Measurements from ENCODE around the gene LIPC.

Gene LIPC

DNA sequence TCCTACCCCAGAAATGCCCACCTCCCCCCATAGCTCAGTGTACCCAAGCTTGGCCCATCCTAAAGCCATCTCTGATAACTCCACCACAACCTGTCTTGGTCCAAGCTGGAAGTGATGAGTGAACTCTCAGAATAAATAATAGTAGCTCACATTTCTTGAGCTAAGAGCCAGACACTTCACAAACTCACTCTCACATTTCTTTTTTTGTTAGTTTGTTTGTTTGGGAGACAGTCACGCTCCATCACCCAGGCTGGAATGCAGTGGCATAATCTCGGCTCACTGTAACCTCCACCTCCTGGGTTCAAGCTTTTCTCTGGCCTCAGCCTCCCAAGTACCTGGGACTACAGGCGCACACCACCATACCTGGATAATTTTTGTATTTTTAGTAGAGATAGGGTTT, 46.2 kb downstream of the LIPC start:
- TF ChIP-seq EZH2 (IDR thresholded peaks at IDR 0.05; ENCODE audit: borderline replicate concordance, low read depth, low read length, severe bottlenecking), result no peak
- TF ChIP-seq, protein P1, sequence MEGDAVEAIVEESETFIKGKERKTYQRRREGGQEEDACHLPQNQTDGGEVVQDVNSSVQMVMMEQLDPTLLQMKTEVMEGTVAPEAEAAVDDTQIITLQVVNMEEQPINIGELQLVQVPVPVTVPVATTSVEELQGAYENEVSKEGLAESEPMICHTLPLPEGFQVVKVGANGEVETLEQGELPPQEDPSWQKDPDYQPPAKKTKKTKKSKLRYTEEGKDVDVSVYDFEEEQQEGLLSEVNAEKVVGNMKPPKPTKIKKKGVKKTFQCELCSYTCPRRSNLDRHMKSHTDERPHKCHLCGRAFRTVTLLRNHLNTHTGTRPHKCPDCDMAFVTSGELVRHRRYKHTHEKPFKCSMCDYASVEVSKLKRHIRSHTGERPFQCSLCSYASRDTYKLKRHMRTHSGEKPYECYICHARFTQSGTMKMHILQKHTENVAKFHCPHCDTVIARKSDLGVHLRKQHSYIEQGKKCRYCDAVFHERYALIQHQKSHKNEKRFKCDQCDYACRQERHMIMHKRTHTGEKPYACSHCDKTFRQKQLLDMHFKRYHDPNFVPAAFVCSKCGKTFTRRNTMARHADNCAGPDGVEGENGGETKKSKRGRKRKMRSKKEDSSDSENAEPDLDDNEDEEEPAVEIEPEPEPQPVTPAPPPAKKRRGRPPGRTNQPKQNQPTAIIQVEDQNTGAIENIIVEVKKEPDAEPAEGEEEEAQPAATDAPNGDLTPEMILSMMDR (IDR thresholded peaks at IDR 0.05; ENCODE audit: borderline replicate concordance, extremely low read depth, low read length, poor library complexity, severe bottlenecking), result no peak
- H3K4me2 ChIP-seq (ENCODE audit: insufficient read depth, low read length), result peak overlapping the region; percentile 51; the same call in 1 of the 2 replicates

DNA sequence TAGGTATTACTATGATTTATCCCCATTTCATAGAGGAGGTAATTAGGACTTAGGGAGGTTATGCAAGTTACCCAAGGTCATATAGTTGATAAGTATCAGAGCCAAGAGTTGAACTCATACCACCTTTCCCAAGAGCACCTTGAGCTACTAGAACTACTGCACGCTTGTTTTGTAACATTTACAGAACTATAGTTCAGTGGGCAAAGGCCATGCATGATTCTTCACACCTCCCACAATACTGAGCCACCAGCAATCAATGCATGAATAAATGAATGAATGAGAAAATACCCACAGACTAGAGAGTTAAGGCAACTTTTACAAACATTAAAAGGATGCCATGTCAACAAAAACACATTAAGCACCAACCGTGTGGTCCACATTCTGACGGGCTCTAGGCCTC, 46.8 kb downstream of the LIPC start:
- H3K9me3 ChIP-seq (ENCODE audit: insufficient read depth, low read length, severe bottlenecking), result no peaks in the 10 kb centered on the region
- H3K4me1 ChIP-seq (ENCODE audit: insufficient read depth, low read length), result peaks cover 57% of the 10 kb centered on the region
- TF ChIP-seq, protein P1 (IDR thresholded peaks at IDR 0.05; ENCODE audit: borderline replicate concordance, extremely low read depth, low read length, poor library complexity, severe bottlenecking), result no peak
- no peak for TF ChIP-seq EZH2 (IDR thresholded peaks at IDR 0.05; ENCODE audit: borderline replicate concordance, low read depth, low read length, severe bottlenecking)
- H3K4me2 ChIP-seq (ENCODE audit: insufficient read depth, low read length), result no peak overlapping the region
- H4K20me1 ChIP-seq (ENCODE audit: insufficient read depth, low read length), result no peaks in the 10 kb centered on the region
- H3K9ac ChIP-seq (ENCODE audit: low read depth, low read length), result no peak overlapping the region
- no peaks in the 10 kb centered on the region for H3K79me2 ChIP-seq (ENCODE audit: insufficient read depth, low read length)
- H2AFZ ChIP-seq (ENCODE audit: low read depth, low read length), result no peak overlapping the region
- peak overlapping the region; percentile 92; the same call in 1 of the 2 replicates for H3K27ac ChIP-seq (ENCODE audit: low read length)
- H3K36me3 ChIP-seq (ENCODE audit: insufficient read depth, low read length), result no peaks in the 10 kb centered on the region
- H3K27me3 ChIP-seq (ENCODE audit: insufficient read depth, low read length, poor library complexity), result no peaks in the 10 kb centered on the region
- ATAC-seq (ENCODE audit: insufficient read depth, low read depth), result no peak
- no peak for DNase-seq
- H3K4me3 ChIP-seq (ENCODE audit: low read depth in 1 of 2, low read length in 2 of 2), result no peak overlapping the region

More for the DNA sequence above, 46.2 kb downstream of the LIPC start:
- no peaks in the 10 kb centered on the region for H3K9me3 ChIP-seq (ENCODE audit: insufficient read depth, low read length, severe bottlenecking)
- no peak overlapping the region for H3K4me3 ChIP-seq (ENCODE audit: low read depth in 1 of 2, low read length in 2 of 2)
- H3K79me2 ChIP-seq (ENCODE audit: insufficient read depth, low read length), result no peaks in the 10 kb centered on the region
- peak overlapping the region; percentile 56 for H3K9ac ChIP-seq (ENCODE audit: low read depth, low read length)
- DNase-seq (no peak), ATAC-seq (ENCODE audit: insufficient read depth, low read depth) (no peak)
- H3K4me1 ChIP-seq (ENCODE audit: insufficient read depth, low read length), result peaks cover 58% of the 10 kb centered on the region
- H3K36me3 ChIP-seq (ENCODE audit: insufficient read depth, low read length), result no peaks in the 10 kb centered on the region
- H3K27ac ChIP-seq (ENCODE audit: low read length), result peak overlapping the region; percentile 92
- H4K20me1 ChIP-seq (ENCODE audit: insufficient read depth, low read length), result no peaks in the 10 kb centered on the region
- no peaks in the 10 kb centered on the region for H3K27me3 ChIP-seq (ENCODE audit: insufficient read depth, low read length, poor library complexity)
- peak overlapping the region; percentile 67; the same call in 1 of the 2 replicates for H2AFZ ChIP-seq (ENCODE audit: low read depth, low read length)

DNA sequence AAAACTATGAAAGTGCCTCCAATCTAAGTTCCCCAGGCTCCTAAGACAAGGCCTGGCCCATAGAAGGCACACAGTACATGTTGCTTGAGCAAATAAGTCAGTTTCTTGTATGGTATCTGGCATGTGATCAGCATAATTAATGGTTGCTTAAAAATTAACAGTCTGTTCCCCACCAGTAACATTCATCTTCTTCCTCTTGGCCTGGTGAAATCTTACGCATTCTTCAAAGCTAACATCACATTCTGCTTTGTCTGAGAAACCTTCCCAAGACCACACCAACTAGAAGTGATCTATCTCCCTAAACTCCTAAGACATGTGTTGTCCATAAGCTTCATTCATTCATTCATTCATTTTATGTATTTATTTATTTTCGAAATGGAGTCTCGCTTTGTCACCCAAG, 48.1 kb downstream of the LIPC start:
- no peak for TF ChIP-seq EZH2 (IDR thresholded peaks at IDR 0.05; ENCODE audit: borderline replicate concordance, low read depth, low read length, severe bottlenecking)
- Histone ChIP-seq H3K4me3 (ENCODE audit: low read depth in 1 of 2, low read length in 2 of 2) (no peak overlapping the region), H3K36me3 (ENCODE audit: insufficient read depth, low read length) (no peaks in the 10 kb centered on the region), H3K27ac (ENCODE audit: low read length) (no peak overlapping the region), H3K9ac (ENCODE audit: low read depth, low read length) (no peak overlapping the region), H4K20me1 (ENCODE audit: insufficient read depth, low read length) (no peaks in the 10 kb centered on the region), H3K4me2 (ENCODE audit: insufficient read depth, low read length) (no peak overlapping the region), H3K4me1 (ENCODE audit: insufficient read depth, low read length) (peaks cover 57% of the 10 kb centered on the region), H3K79me2 (ENCODE audit: insufficient read depth, low read length) (no peaks in the 10 kb centered on the region), H3K27me3 (ENCODE audit: insufficient read depth, low read length, poor library complexity) (no peaks in the 10 kb centered on the region), H3K9me3 (ENCODE audit: insufficient read depth, low read length, severe bottlenecking) (no peaks in the 10 kb centered on the region), H2AFZ (ENCODE audit: low read depth, low read length) (no peak overlapping the region)
- DNase-seq, result no peak
- ATAC-seq (ENCODE audit: insufficient read depth, low read depth), result no peak

GRCh38 chr15:58483376-58483775, 51.6 kb downstream of the LIPC start:
- Histone ChIP-seq H3K4me3 (ENCODE audit: low read depth in 1 of 2, low read length in 2 of 2) (no peak overlapping the region), H4K20me1 (ENCODE audit: insufficient read depth, low read length) (no peaks in the 10 kb centered on the region), H3K36me3 (ENCODE audit: insufficient read depth, low read length) (no peaks in the 10 kb centered on the region), H2AFZ (ENCODE audit: low read depth, low read length) (no peak overlapping the region), H3K4me2 (ENCODE audit: insufficient read depth, low read length) (no peak overlapping the region), H3K4me1 (ENCODE audit: insufficient read depth, low read length) (peaks cover 43% of the 10 kb centered on the region), H3K27me3 (ENCODE audit: insufficient read depth, low read length, poor library complexity) (no peaks in the 10 kb centered on the region), H3K79me2 (ENCODE audit: insufficient read depth, low read length) (no peaks in the 10 kb centered on the region), H3K9ac (ENCODE audit: low read depth, low read length) (no peak overlapping the region), H3K27ac (ENCODE audit: low read length) (no peak overlapping the region), H3K9me3 (ENCODE audit: insufficient read depth, low read length, severe bottlenecking) (peaks cover 1% of the 10 kb centered on the region)
- TF ChIP-seq, protein P1 (IDR thresholded peaks at IDR 0.05; ENCODE audit: borderline replicate concordance, extremely low read depth, low read length, poor library complexity, severe bottlenecking), result no peak
- no peak for TF ChIP-seq EZH2 (IDR thresholded peaks at IDR 0.05; ENCODE audit: borderline replicate concordance, low read depth, low read length, severe bottlenecking)
- no peak for ATAC-seq (ENCODE audit: insufficient read depth, low read depth)
- DNase-seq, result no peak

All from DND-41 (cell line).